K562 (cell line): Measurements from ENCODE around the gene CYTH4. TPM values are rescaled to one million over a fixed set of nuclear protein-coding genes. Genes with fewer than 3 reads are reported as not detected.
A peak's percentile ranks its signal among the peaks of the same experiment; 100 is the strongest.

ENCODE experiments used
- BHLHE40 ChIP-seq: IDR thresholded peaks from 2 replicates; pipeline ENCODE4 v1.6.1; 2011; ENCODE audit warnings: low read length, improper control_type of control experiment
- BMI1 ChIP-seq: fragments of 150-350 bp; IDR thresholded peaks from 2 replicates; pipeline ENCODE4 v1.6.1; 2014; ENCODE audit warnings: low read length
- CXXC5 ChIP-seq: fragments of 250-450 bp; sonication (Bioruptor Pico); IDR thresholded peaks from 2 replicates; pipeline ENCODE4 v1.8.0; 2022; ENCODE audit warnings: inconsistent platforms, mild to moderate bottlenecking, moderate library complexity
- EZH2 ChIP-seq: IDR thresholded peaks from 2 replicates; pipeline ENCODE4 v1.6.1; 2012; ENCODE audit warnings: low read depth, mild to moderate bottlenecking, inconsistent platforms, low read length, borderline replicate concordance
- L3MBTL2 ChIP-seq: fragments of 450-650 bp; IDR thresholded peaks from 2 replicates; pipeline ENCODE4 v1.6.1; 2016; ENCODE audit warnings: mild to moderate bottlenecking, moderate library complexity
- MAX ChIP-seq: sonication (generic); formaldehyde crosslinking; IDR thresholded peaks from 2 replicates; pipeline ENCODE4 v1.9.0; 2022; ENCODE audit warnings: mild to moderate bottlenecking, missing genetic modification reagents
- PHF20 ChIP-seq: fragments of 450-650 bp; IDR thresholded peaks from 2 replicates; pipeline ENCODE4 v1.6.1; 2018; ENCODE audit not compliant: partially characterized antibody
- PML ChIP-seq: IDR thresholded peaks from 2 replicates; pipeline ENCODE4 v1.6.1; 2012; ENCODE audit warnings: low read length, inconsistent platforms
- SMARCC2 ChIP-seq: fragments of 450-650 bp; IDR thresholded peaks from 2 replicates; pipeline ENCODE4 v1.6.1; 2017; ENCODE audit warnings: antibody characterized with exemption, moderate library complexity, mild to moderate bottlenecking, low read depth
- VEZF1 ChIP-seq: fragments of 200-800 bp; sonication (Bioruptor generic); IDR thresholded peaks from 2 replicates; pipeline ENCODE4 v1.6.1; 2017; ENCODE audit warnings: missing genetic modification characterization, missing compliant biosample characterization
- ZC3H4 ChIP-seq: sonication (generic); formaldehyde crosslinking; IDR thresholded peaks from 2 replicates; pipeline ENCODE4 v1.9.0; 2021; ENCODE audit warnings: missing genetic modification reagents, borderline replicate concordance
- ZFP30 ChIP-seq: fragments of 250-450 bp; sonication (Bioruptor Pico); IDR thresholded peaks from 2 replicates; pipeline ENCODE4 v1.8.0; 2022; ENCODE audit warnings: moderate library complexity, mild to moderate bottlenecking, inconsistent platforms, borderline replicate concordance
- ZNF140 ChIP-seq: fragments of 250-450 bp; sonication (Bioruptor Pico); IDR thresholded peaks from 2 replicates; pipeline ENCODE4 v1.8.0; 2021; ENCODE audit warnings: moderate library complexity, mild to moderate bottlenecking, inconsistent platforms
- ZNF232 ChIP-seq: sonication (generic); formaldehyde crosslinking; IDR thresholded peaks from 2 replicates; pipeline ENCODE4 v1.8.0; 2022; ENCODE audit warnings: mild to moderate bottlenecking, missing genetic modification reagents
- ZNF253 ChIP-seq: fragments of 250-450 bp; sonication (Bioruptor Pico); conservative IDR thresholded peaks from 2 replicates; pipeline ENCODE4 v1.6.1; 2021; ENCODE audit warnings: mild to moderate bottlenecking
- polyA plus RNA-seq, 8 experiments: library from polyadenylated mRNA; depleted of rRNA in 4 of 8; stranded (reverse) in 5 of 8; unstranded in 3 of 8; fragments of >200 nt; fragmentation: Nextera tagmentation in 2 of 8; fragmentation: Illumina TruSeq in 1 of 8; extraction: Ambion mirVana in 2 of 8; extraction: Trizol in 1 of 8; gene quantifications; 2 replicates each; pipeline versions ENCODE4 v1.2.1 to v1.2.3, GENCODE V29; 2011 to 2014; ENCODE audit warnings: inconsistent platforms in 1 of 8, missing spikeins in 1 of 8
- total RNA-seq, 7 experiments: library from RNA; depleted of rRNA in 6 of 7; stranded (reverse); fragments of >200 nt in 6 of 7; fragmentation: Illumina TruSeq in 2 of 7; extraction: Trizol in 2 of 7; gene quantifications; 2 replicates each; pipeline versions ENCODE4 v1.2.1 to v1.2.3, GENCODE V29; 2011 to 2021; ENCODE audit warnings: low replicate concordance in 1 of 7

Gene CYTH4
- total and polyA plus RNA-seq, 9 of the 15 experiments (the other 6 are each of a cell fraction or from before 2014, with no cell fraction given) = 0.03 to 2.0 (median 0.61) TPM; not detected in 1

GRCh38 chr22:37274380-37274862, 7.9 kb upstream of the CYTH4 start (continued):
- TF ChIP-seq CXXC5 = no peak
- peak; percentile 18; the same call in 1 of the 2 replicates for TF ChIP-seq MAX (CRISPR knock-in tag)
- TF ChIP-seq VEZF1 (CRISPR knock-in tag) = no peak
- TF ChIP-seq L3MBTL2 = peak; percentile 26; the same call in 1 of the 2 replicates
- no peak for TF ChIP-seq PHF20
- TF ChIP-seq ZNF140 (CRISPR knock-in tag) = no peak
- TF ChIP-seq EZH2 = no peak
- no peak for TF ChIP-seq ZC3H4 (CRISPR knock-in tag)
- TF ChIP-seq PML = no peak
- TF ChIP-seq BHLHE40 = peak; percentile 46
- TF ChIP-seq ZFP30 (CRISPR knock-in tag) = no peak
- TF ChIP-seq ZNF253 (CRISPR knock-in tag) = no peak
- TF ChIP-seq SMARCC2 = no peak
- no peak for TF ChIP-seq BMI1
- no peak for TF ChIP-seq ZNF232
- TF ChIP-seq, all 486 proteins: peak for 8
